Measurements from ENCODE around the gene QSOX2. TPM values are rescaled to one million over a fixed set of nuclear protein-coding genes. Genes with fewer than 3 reads are reported as not detected.

QSOX2 gene
- polyA plus RNA-seq, 1 experiment = 14.7 TPM

DNA sequence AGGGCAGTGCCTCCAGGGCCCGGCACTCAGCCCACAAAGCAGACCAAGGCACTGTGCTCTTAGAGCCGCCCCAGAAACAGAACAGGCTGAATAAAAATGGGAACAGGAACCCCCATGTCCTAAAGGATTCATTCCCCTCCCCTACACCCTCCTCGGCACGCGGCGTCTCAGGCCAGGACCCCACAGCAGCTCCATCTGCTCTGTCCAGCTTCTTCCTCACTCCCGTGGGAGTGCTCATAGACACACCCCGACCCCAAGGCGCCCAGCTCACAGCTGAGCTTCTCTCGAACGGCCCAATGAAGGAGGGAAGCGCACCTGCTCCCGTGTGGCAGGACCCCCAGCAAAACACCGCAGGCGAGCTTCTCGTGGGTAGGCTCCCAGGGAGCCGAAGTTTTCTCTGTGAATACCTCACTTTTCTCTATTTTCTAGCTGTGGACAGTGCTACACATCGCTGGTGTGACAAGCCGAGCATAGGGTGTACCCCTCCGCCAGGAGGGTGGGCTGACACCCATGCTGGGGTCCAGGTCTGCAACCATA, 15.4 kb upstream of the QSOX2 start:
- TF ChIP-seq, protein P1, sequence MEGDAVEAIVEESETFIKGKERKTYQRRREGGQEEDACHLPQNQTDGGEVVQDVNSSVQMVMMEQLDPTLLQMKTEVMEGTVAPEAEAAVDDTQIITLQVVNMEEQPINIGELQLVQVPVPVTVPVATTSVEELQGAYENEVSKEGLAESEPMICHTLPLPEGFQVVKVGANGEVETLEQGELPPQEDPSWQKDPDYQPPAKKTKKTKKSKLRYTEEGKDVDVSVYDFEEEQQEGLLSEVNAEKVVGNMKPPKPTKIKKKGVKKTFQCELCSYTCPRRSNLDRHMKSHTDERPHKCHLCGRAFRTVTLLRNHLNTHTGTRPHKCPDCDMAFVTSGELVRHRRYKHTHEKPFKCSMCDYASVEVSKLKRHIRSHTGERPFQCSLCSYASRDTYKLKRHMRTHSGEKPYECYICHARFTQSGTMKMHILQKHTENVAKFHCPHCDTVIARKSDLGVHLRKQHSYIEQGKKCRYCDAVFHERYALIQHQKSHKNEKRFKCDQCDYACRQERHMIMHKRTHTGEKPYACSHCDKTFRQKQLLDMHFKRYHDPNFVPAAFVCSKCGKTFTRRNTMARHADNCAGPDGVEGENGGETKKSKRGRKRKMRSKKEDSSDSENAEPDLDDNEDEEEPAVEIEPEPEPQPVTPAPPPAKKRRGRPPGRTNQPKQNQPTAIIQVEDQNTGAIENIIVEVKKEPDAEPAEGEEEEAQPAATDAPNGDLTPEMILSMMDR (IDR thresholded peaks at IDR 0.05; ENCODE audit: low read depth, low read length) = no peak
- ChIA-PET POLR2A (no interaction called here), CTCF (interaction anchor here (0.9 kb wide), 1 partner anchor 63 kb away, joined by 3 read pairs; no protein-coding TSS in a partner anchor)
- Histone ChIP-seq H3K4me3 (ENCODE audit: low read depth, low read length) (no peak overlapping the region), H3K9me3 (ENCODE audit: control insufficient read depth, insufficient read depth, low read length) (no peaks in the 10 kb centered on the region), H3K27me3 (ENCODE audit: control insufficient read depth, insufficient read depth, low read length) (peaks cover 23% of the 10 kb centered on the region), H3K27ac (ENCODE audit: low read depth, low read length) (no peak overlapping the region)
- DNase-seq (ENCODE audit: low read depth, low spot score) = no peak

DNA sequence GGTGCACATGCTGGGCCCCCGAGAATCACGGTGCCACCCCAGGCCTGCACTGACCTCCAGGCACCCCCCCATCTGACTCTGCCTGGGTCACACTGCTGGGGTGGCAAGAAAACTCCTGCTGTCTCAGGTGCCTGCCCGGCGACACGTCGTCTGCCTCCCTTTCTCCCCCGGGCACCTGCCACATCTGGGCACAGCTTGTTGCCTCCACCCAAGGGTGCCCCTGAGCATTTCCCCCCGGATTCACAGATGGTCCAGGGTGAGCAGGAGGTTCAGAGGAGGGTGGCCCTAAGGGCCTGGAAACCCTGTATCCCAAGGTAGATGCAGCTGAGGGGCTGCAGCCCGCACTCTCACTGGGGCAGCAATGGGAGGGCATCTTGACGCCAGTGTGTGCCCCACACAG, 14.9 kb upstream of the QSOX2 start:
- DNase-seq (ENCODE audit: low read depth, low spot score) = no peak
- no peak overlapping the region for H3K27ac ChIP-seq (ENCODE audit: low read depth, low read length)
- no peaks in the 10 kb centered on the region for H3K9me3 ChIP-seq (ENCODE audit: control insufficient read depth, insufficient read depth, low read length)
- ChIA-PET CTCF (no interaction called here), POLR2A (no interaction called here)
- no peak overlapping the region for H3K4me3 ChIP-seq (ENCODE audit: low read depth, low read length)
- TF ChIP-seq, protein P1 (IDR thresholded peaks at IDR 0.05; ENCODE audit: low read depth, low read length) = no peak
- H3K27me3 ChIP-seq (ENCODE audit: control insufficient read depth, insufficient read depth, low read length) = peaks cover 23% of the 10 kb centered on the region

DNA sequence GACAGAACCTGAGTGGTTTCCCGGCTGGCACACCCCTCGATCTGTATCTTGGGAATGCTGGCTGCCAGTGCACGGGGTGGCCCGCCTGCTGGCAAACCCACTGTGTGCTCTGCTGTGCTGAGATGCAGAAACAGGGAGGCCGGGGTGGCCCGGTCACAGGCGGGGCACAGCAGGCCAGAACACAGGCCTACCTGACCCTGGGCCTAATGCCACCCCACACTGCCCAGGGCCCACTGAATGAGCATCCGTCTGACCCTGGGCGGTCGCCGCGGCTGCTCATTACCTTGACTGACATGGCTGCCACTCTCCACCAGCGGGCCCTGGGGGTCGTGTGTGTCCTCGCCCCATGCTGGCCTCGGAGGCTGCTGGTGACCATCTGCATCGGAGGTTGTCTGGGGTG, 14.2 kb upstream of the QSOX2 start:
- ChIA-PET POLR2A (no interaction called here), CTCF (no interaction called here)
- no peak for DNase-seq (ENCODE audit: low read depth, low spot score)
- no peak overlapping the region for H3K27ac ChIP-seq (ENCODE audit: low read depth, low read length)
- H3K27me3 ChIP-seq (ENCODE audit: control insufficient read depth, insufficient read depth, low read length) = peaks cover 23% of the 10 kb centered on the region
- H3K4me3 ChIP-seq (ENCODE audit: low read depth, low read length) = no peak overlapping the region
- TF ChIP-seq, protein P1 (IDR thresholded peaks at IDR 0.05; ENCODE audit: low read depth, low read length) = no peak
- no peaks in the 10 kb centered on the region; the same call in 1 of the 2 replicates for H3K9me3 ChIP-seq (ENCODE audit: control insufficient read depth, insufficient read depth, low read length)

DNA sequence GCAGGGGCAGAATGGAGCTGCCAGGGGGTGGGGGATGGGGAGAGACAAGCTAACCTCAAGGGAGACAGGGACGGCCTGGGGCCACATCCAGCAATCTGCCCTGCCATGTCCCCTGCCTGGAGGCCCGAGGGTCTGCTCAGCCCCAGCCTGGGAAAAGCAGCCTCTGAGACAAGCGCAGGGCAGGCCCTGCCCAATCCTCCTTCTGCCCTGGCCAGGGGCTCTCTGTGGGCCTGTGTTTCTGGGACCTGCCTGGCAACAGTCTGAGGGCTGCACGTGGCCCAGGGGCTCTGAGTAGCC, 13.9 kb upstream of the QSOX2 start:
- CTCF ChIA-PET = interaction anchor here (0.6 kb wide), 1 partner anchor 230 kb away, joined by 5 read pairs; no protein-coding TSS in a partner anchor

GRCh38 chr9:136258786-136259516, 13.3 kb upstream of the QSOX2 start:
- no peak overlapping the region for H3K27ac ChIP-seq (ENCODE audit: low read depth, low read length)
- H3K9me3 ChIP-seq (ENCODE audit: control insufficient read depth, insufficient read depth, low read length) = no peaks in the 10 kb centered on the region; the same call in 1 of the 2 replicates
- POLR2A ChIA-PET = no interaction called here
- TF ChIP-seq, protein P1 (IDR thresholded peaks at IDR 0.05; ENCODE audit: low read depth, low read length) = no peak
- no peak overlapping the region for H3K4me3 ChIP-seq (ENCODE audit: low read depth, low read length)
- peaks cover 22% of the 10 kb centered on the region for H3K27me3 ChIP-seq (ENCODE audit: control insufficient read depth, insufficient read depth, low read length)
- DNase-seq (ENCODE audit: low read depth, low spot score) = no peak
- CTCF ChIA-PET = interaction anchor here (0.6 kb wide), 1 partner anchor 230 kb away, joined by 5 read pairs; no protein-coding TSS in a partner anchor

More for the DNA sequence above, 13.9 kb upstream of the QSOX2 start:
- no peak for DNase-seq (ENCODE audit: low read depth, low spot score)
- no peak overlapping the region for H3K4me3 ChIP-seq (ENCODE audit: low read depth, low read length)
- H3K9me3 ChIP-seq (ENCODE audit: control insufficient read depth, insufficient read depth, low read length) = no peaks in the 10 kb centered on the region; the same call in 1 of the 2 replicates
- H3K27me3 ChIP-seq (ENCODE audit: control insufficient read depth, insufficient read depth, low read length) = peaks cover 23% of the 10 kb centered on the region
- no peak overlapping the region for H3K27ac ChIP-seq (ENCODE audit: low read depth, low read length)
- POLR2A ChIA-PET = no interaction called here
- TF ChIP-seq, protein P1 (IDR thresholded peaks at IDR 0.05; ENCODE audit: low read depth, low read length) = no peak

Data from AG04450 (cell line).